Measurements from ENCODE around the gene NCLN. TPM values are rescaled to one million over a fixed set of nuclear protein-coding genes. Genes with fewer than 3 reads are reported as not detected.

The NCLN gene
- total RNA-seq, 4 donors from 2014 or later: 27.3 to 59.6 (median 40.8) TPM

- Histone ChIP-seq H3K9me3 (no peaks in the 10 kb centered on the region), H3K4me3 (no peak overlapping the region), H3K4me1 (peaks cover 1 to 25% (median 3%) of the 10 kb centered on the region in 3 donors), H3K27ac (no peak overlapping the region), H3K36me3 (peaks cover 0 to 62% (median 6%) of the 10 kb centered on the region in 3 donors), H3K27me3 (no peaks in the 10 kb centered on the region)
- intact Hi-C loops (cut with DNase I): no loop called here
- no CpG with 5 or more reads among the region's 14 CpGs for WGBS, 2 donors
- no peak for DNase-seq
- TF ChIP-seq POLR2A (IDR thresholded peaks at IDR 0.05) (no peak), CTCF (IDR thresholded peaks at IDR 0.05) (no peak)
Observed at GRCh38 chr19:3192684-3193083, 7.0 kb downstream of the NCLN start.

GRCh38 chr19:3193256-3194105 lies 7.8 kb downstream of the NCLN start:
- 67 to 76% methylated on average over 8 to 17 of the region's 40 CpGs for WGBS, 2 donors
- DNase-seq: no peak
- Histone ChIP-seq H3K9me3 (no peaks in the 10 kb centered on the region), H3K4me1 (peaks cover 0 to 17% (median 0%) of the 10 kb centered on the region in 3 donors), H3K36me3 (peaks cover 0 to 70% (median 6%) of the 10 kb centered on the region in 3 donors), H3K4me3 (no peak overlapping the region), H3K27ac (no peak overlapping the region), H3K27me3 (no peaks in the 10 kb centered on the region)
- intact Hi-C loops (cut with DNase I): no loop called here
- TF ChIP-seq POLR2A (IDR thresholded peaks at IDR 0.05) (no peak), CTCF (IDR thresholded peaks at IDR 0.05) (no peak)

GRCh38 chr19:3194106-3195087 lies 8.7 kb downstream of the NCLN start:
- Histone ChIP-seq H3K27me3 (no peaks in the 10 kb centered on the region), H3K4me3 (no peak overlapping the region), H3K9me3 (no peaks in the 10 kb centered on the region), H3K4me1 (peaks cover 0 to 7% (median 0%) of the 10 kb centered on the region in 3 donors), H3K27ac (no peak overlapping the region), H3K36me3 (peaks cover 0 to 79% (median 6%) of the 10 kb centered on the region in 3 donors)
- no peak for TF ChIP-seq CTCF (IDR thresholded peaks at IDR 0.05)
- no peak for TF ChIP-seq POLR2A (IDR thresholded peaks at IDR 0.05)
- DNase-seq: no peak
- 90 to 95% methylated on average over 14 to 17 of the region's 17 CpGs for WGBS, 2 donors
- intact Hi-C loops (cut with DNase I): no loop called here

GRCh38 chr19:3196064-3196932 lies 10.6 kb downstream of the NCLN start:
- no peak for TF ChIP-seq POLR2A (IDR thresholded peaks at IDR 0.05)
- no peak for TF ChIP-seq CTCF (IDR thresholded peaks at IDR 0.05)
- Histone ChIP-seq H3K4me3 (no peak overlapping the region), H3K36me3 (peaks cover 0 to 93% (median 6%) of the 10 kb centered on the region in 3 donors), H3K4me1 (no peaks in the 10 kb centered on the region), H3K27ac (no peak overlapping the region), H3K9me3 (no peaks in the 10 kb centered on the region), H3K27me3 (no peaks in the 10 kb centered on the region)
- no peak for DNase-seq
- intact Hi-C loops (cut with DNase I): no loop called here
- WGBS, 2 donors: 80 to 86% methylated on average over 1 to 20 of the region's 42 CpGs
